Measurements from ENCODE around the gene NFIA.

The NFIA gene

DNA sequence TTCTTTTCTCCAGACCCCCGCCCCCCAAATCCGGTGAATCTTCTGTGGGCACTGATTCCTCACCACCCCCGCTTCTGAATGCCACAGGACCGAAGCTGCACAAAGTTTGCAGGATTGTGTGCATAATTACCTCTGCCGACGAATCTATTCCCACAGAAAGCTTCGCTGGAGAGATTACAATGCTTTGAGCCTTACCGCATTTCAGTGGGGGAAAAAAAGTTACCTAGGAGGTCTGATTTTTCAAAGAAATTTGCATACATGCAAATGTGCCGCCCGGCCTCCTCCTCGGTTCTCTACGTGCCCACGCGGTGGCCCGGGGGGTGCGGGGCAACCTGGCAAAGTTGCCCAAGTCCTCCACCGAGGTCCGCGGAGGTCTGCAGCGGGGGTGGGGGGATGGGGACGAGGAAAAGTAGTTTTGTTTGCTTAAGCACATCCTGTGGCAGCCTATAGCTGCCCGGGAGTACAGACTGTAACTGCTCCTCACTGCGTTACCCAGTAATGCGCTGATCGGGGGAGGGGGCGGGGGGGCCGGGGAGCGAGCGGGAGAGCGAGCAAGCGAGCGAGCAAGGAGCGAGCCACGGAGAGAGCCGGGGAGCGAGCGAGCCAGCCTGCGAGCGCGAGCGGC lies 563 bp upstream of the NFIA start:
- DNase-seq (ENCODE audit: extremely low read depth, low read depth): no peak
- TF ChIP-seq, protein P1, sequence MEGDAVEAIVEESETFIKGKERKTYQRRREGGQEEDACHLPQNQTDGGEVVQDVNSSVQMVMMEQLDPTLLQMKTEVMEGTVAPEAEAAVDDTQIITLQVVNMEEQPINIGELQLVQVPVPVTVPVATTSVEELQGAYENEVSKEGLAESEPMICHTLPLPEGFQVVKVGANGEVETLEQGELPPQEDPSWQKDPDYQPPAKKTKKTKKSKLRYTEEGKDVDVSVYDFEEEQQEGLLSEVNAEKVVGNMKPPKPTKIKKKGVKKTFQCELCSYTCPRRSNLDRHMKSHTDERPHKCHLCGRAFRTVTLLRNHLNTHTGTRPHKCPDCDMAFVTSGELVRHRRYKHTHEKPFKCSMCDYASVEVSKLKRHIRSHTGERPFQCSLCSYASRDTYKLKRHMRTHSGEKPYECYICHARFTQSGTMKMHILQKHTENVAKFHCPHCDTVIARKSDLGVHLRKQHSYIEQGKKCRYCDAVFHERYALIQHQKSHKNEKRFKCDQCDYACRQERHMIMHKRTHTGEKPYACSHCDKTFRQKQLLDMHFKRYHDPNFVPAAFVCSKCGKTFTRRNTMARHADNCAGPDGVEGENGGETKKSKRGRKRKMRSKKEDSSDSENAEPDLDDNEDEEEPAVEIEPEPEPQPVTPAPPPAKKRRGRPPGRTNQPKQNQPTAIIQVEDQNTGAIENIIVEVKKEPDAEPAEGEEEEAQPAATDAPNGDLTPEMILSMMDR (IDR thresholded peaks at IDR 0.05; ENCODE audit: low read depth, low read length): no peak

GRCh38 chr1:61083013-61083806 lies 849 bp downstream of the NFIA start:
- no peak for DNase-seq (ENCODE audit: extremely low read depth, low read depth)
- TF ChIP-seq, protein P1 (IDR thresholded peaks at IDR 0.05; ENCODE audit: low read depth, low read length): no peak

DNA sequence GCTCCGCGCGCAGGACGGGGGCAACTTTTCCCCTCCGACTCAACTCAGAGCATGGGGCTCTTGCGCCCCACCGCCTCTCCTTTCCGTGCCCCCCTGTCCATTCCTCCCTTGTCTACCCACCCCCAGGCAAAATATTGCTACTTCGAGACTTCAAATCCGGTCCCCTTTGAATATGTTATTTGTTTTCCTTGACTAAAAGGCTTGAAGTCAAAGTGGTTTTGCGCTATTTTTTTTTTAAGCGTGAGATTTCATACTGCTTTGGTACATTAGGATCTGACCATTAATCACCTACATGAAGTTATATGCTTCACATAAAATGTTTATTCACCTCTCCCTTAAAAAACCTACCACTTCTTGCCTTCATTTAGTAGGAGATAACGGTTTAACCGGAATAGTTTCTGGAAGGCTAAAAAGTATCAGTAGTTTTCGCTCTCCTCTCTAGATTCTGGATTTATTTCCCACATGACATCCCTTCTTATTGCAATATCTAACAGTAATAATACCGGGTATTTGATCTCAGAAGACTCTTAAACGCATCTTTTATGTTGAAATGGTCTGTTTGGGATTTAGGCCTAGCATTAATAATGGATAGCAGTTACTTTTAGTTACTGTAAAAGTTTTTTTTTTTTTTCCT lies 1.6 kb downstream of the NFIA start:
- TF ChIP-seq, protein P1 (IDR thresholded peaks at IDR 0.05; ENCODE audit: low read depth, low read length): no peak

DNA sequence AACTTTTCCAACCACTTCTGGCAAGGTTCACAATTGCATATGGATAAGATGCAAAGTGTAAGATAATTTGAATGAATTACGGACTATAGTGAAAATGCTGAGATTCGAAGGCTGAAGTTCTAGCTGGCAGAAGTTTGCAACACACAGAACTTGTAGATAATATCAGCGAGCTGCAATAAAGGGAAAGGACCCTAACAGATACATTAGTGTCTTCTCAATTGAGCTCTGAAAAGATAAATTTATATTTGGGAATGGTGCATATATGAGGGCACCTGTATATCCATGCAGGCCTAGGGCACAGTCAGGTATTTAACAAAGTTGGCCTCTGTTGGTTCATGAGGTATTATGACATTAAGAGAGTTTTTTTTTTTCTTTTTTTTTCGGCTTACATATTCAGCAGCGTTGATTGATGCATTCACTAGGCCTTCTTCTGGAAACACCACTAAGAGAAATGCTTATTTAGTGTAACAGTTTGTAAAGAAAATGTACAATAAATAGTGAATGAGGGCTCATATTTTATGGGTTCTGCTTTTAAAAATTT lies 2.2 kb downstream of the NFIA start:
- TF ChIP-seq, protein P1 (IDR thresholded peaks at IDR 0.05; ENCODE audit: low read depth, low read length): no peak
- no peak for DNase-seq (ENCODE audit: extremely low read depth, low read depth)

More for the DNA sequence above, 1.6 kb downstream of the NFIA start:
- no peak for DNase-seq (ENCODE audit: extremely low read depth, low read depth)

DNA sequence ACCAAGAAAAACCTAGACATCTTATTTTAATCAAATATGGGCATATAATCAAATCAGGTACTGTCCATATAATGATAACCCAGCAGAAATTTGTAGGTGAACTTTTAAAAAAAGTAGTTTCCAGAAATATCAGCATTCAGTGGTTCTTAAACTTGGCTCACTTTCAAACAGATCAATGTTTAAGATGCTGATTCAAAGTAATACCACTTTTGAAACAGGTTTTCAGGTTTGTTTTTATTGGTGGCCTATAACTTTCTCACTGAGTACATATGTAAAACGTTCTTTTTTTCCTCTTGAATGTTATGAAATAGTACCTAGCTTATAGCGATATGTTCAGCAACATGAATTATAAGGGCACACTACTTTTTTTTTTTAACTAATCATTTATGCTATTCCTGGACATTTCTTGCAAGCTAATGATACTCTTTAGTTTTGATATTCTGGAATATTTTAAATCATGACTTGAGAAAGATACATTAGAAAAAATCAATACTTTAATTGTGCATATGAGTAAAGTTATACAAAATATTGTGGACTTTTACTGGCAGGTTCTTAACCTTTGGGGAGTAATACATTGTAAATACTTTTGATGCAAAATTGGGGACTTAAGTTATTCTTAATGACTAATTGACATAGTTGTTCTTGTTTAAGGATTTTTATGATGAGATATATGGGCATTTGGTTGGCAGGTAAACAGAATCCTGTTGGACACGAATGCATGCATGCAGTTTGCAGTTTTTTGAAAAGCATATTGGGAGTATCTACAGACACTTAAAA lies 3.0 kb downstream of the NFIA start:
- DNase-seq (ENCODE audit: extremely low read depth, low read depth): no peak
- TF ChIP-seq, protein P1 (IDR thresholded peaks at IDR 0.05; ENCODE audit: low read depth, low read length): no peak

DNA sequence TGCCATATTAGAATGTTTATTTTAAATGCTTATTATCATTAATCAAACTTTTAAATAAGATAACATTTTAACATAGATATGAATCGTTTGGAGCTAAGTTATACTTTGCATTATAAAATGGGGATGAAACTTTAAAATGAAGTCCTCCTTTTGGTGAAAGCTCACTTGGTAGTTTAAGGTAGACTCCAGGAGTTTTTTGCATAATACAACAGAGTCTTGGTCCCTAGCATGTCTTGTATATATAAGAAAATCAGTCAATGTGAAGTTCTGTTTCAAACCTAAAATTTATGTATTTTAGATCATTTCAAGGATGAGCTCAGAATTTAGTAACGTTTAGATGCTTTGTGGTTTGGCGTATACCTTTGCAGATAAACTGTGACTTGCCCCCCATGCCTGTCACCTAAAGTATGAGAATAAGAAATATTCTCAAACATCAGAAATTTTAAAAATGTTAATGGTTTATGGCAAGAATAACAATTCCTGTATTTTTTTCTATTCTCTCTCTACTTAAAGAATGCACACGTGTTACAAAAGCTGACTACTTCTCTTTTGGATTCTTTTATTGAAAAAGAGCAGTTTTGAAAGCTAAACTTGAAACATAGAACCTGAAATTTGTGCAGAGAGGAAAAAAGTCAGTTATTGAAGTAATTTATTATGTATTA lies 3.8 kb downstream of the NFIA start:
- DNase-seq (ENCODE audit: extremely low read depth, low read depth): no peak
- TF ChIP-seq, protein P1 (IDR thresholded peaks at IDR 0.05; ENCODE audit: low read depth, low read length): no peak

Data from AG09319 (cell line).